NCI-H1930 (cell line): ENCODE measurements around the gene TMC1.
"Not testable (repeated sequence)": the region's sequence is repeated elsewhere in the genome, so short reads cannot be mapped to it uniquely, and the experiment has no call there.

ENCODE experiments used
- DNase-seq, 2 experiments: peaks; one replicate each; lab custom pipeline; 2025; lab: John Stamatoyannopoulos, UW

TMC1 gene

GRCh38 chr9:72769546-72769945 lies 248.1 kb downstream of the TMC1 start:
- no peak for DNase-seq

GRCh38 chr9:72772661-72773060 lies 251.3 kb downstream of the TMC1 start:
- DNase-seq: no peak

DNA sequence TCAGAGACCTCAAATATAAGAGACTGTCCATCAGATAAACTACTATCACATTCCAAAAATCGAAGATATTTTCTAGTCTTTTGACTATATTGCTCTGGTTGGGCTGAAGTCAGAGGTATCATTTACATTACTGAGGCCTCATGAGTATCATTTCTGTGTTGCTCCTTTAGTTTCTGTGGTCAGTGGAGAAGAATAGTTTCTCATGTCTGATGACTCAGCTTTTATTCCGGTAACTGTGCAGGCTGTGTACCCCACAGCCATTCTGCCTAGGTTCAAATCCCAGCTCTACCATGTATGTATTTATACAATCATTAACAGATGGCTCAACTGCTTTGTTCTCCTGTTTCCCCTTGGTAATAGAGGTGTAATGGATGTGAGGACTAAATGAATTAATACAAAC lies 252.2 kb downstream of the TMC1 start:
- no peak for DNase-seq

DNA sequence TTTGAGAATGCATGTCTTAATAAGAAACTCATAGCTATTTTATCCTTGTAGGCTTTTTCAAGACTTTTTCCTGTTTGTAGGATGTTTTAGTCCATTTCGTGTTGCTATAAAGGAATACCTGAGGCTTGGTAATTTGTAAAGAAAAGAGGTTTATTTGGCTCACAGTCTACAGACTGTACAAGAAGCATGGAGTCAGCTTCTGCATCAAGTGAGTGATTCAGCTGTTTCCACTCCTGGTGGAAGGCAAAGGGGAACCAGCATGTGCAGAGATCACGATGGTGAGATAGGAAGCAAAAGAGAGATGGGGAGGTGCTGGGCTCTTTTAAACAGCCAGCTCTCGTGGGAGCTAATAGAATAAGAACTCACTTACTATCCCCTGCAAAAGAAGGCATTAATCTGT lies 254.2 kb downstream of the TMC1 start:
- no peak for DNase-seq

GRCh38 chr9:72779614-72780013 lies 258.2 kb downstream of the TMC1 start:
- DNase-seq: no peak

GRCh38 chr9:72786948-72787347 lies 265.5 kb downstream of the TMC1 start:
- no peak for DNase-seq

GRCh38 chr9:72788966-72789735 lies 267.7 kb downstream of the TMC1 start:
- no peak for DNase-seq

- no peak for DNase-seq
Observed at GRCh38 chr9:72789885-72790284, 268.5 kb downstream of the TMC1 start.

GRCh38 chr9:72790989-72791388 lies 269.6 kb downstream of the TMC1 start:
- no peak for DNase-seq

- no peak for DNase-seq
Observed at GRCh38 chr9:72791436-72791835, 270.0 kb downstream of the TMC1 start.

- DNase-seq: no peak
Observed at GRCh38 chr9:72794946-72795345, 273.5 kb downstream of the TMC1 start.

DNA sequence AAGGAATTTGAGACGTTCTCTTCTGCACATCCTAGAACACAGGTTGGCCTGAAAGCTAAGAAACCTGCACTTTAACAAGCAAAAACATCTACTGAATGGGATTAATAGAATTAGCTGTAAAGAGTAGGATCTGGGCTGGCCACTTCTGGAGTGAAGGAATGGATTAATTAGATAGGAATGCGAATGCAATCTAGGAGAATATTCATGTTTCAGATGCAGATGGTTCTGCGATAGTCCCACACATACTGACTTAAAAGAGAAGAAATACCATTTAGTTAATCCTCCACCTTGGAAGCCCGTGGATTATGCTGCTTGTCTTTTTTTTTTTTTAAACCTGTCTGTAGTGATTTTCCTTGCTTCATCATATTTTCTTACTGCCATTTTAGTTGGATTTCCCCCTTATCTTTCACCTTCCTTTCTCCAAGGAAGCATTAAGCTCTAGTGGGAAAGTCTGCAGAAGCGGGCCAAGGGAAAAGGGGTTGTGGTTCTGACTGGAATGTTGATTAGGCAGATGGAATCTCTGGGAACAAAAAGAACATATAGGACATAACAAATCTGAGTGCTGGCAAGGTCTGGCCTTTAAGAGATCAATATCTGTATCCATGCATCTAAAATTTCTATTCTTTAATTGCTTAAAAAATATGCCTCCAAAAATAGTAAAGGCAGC lies 279.1 kb downstream of the TMC1 start:
- no peak for DNase-seq

- no peak for DNase-seq
Observed at GRCh38 chr9:72805238-72805637, 283.8 kb downstream of the TMC1 start.

GRCh38 chr9:72806313-72806809 lies 285.0 kb downstream of the TMC1 start:
- not testable (repeated sequence) for DNase-seq

- DNase-seq: no peak
Observed at GRCh38 chr9:72807765-72808445, 286.5 kb downstream of the TMC1 start.

GRCh38 chr9:72808446-72808768 lies 287.0 kb downstream of the TMC1 start:
- DNase-seq: no peak

DNA sequence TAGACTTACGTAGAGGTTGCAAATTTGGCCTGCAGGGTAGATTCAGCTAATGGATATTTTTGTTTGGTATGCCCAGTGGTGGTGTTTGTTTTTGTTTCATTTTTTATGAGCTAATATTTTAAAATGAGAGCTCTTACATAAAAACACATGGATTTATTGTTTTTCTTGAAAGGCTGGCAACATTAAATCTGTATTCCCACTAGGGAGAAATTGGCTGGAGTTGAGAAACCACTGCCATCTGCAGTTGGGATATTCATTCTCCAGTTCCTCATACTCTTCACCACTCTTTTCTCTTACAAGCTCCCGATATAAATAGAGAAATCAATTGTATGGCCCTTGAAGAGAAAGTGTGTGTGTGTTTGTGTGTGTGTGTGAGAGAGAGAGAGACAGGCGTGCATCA lies 288.2 kb downstream of the TMC1 start:
- no peak for DNase-seq

DNA sequence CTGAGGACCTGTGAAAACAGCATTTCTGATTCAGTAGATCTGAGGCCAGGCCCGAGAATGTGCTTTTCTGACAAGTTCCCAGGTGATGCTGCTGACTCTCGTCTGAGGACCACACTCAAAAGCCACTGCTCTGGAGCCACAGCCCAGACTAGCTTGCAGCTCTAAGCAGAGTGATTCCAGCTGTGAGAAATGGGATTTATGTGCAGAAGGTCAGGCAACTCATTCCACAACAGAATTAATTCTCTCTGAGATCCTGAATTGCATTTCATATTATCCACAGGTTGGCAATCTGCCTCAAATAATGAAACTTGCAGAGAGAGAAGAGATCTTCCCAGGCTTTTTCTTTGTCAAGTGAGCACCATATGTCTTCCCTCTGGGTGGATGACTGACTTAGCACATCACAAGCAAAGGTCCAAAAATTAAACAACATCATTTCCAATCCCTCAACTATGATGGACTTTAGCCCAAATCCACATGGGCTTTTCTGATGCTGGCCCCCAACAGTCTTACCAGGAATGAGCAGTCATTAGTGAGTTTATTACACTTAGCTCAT lies 291.2 kb downstream of the TMC1 start:
- DNase-seq: no peak

DNA sequence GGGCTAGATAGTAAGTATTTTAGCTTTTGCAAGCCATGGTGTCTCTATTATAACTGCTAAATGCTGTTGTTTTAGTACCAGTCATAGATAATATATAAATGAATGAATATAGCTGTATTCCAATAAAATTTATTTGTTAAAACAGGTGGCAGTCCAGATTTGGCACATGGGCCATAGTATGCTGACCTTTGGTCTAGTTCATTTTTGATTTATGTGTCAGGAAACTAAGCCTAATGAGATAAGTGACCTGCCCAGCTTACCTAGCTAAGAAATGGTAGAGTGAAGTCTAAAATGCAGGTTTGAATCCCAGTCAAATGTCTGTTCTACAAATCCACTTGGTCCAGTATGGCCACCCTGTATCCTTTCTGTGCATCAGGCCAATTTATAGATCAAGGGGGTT lies 292.1 kb downstream of the TMC1 start:
- DNase-seq: no peak

DNA sequence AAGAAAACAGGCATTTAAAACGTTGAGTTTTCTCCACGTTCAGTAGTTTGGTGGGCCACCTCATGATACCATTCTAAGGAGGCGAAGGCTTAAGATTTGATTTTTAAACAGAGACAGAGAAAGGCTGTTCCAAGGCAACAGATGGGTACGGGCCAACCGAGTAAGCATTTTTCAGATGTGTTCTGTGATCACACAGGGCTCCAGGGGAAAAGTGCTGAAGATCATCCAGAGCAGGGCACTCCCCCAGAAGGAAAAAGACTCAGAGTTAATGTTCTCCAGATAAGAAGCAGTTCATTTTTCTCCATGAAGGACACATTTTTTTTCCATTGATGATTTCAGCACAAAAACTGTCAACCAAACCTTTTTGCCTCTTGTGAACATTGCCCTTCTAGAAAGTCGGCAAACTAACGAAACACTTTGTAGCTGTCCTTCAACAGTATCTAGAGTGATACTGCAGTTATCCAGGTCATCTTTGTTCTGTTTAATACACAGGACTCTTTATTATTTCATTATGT lies 292.7 kb downstream of the TMC1 start:
- no peak for DNase-seq

GRCh38 chr9:72816666-72817065 lies 295.3 kb downstream of the TMC1 start:
- no peak for DNase-seq

DNA sequence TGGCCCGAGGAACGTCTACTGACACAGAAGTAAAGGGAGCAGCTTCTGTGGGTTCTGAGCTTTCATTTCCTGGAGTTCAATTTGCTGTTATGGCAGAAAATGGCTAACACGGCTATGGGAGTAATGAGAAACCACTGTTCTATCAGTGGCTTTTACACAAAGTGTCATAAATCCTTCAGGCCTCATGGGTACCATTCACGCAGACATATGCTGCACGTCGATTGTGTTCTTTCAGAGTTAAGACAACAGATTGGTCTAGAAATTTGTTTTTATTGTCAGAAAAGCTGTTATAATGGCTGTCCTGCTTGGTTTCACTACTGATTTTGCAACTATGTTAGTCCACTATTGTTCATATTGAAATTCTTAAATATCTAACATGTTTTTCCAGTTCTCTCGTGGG lies 296.0 kb downstream of the TMC1 start:
- DNase-seq: no peak

GRCh38 chr9:72818385-72818784 lies 297.0 kb downstream of the TMC1 start:
- no peak for DNase-seq
